Muscle of back (tissue), 11 donors: ENCODE results near the gene PXT1. TPM values are rescaled to one million over a fixed set of nuclear protein-coding genes. Genes with fewer than 3 reads are reported as not detected.
"Not testable (repeated sequence)": the region's sequence is repeated elsewhere in the genome, so short reads cannot be mapped to it uniquely, and the experiment has no call there.

Experiments
- DNase-seq, 3 donors: peaks; one replicate each; pipeline versions ENCODE4 v3.0.0 to v3.0.0-alpha.2; 2013
- polyA plus RNA-seq, 10 donors: library from polyadenylated mRNA; unstranded; fragments of 120-200 nt; gene quantifications; one replicate each; pipeline ENCODE4 v1.2.1, GENCODE V29; 2013; ENCODE audit not compliant: insufficient read length in 10 of 10

Gene PXT1
- polyA plus RNA-seq, 10 donors: 0.07 to 0.34 (median 0.10) TPM; not detected in 3

DNA sequence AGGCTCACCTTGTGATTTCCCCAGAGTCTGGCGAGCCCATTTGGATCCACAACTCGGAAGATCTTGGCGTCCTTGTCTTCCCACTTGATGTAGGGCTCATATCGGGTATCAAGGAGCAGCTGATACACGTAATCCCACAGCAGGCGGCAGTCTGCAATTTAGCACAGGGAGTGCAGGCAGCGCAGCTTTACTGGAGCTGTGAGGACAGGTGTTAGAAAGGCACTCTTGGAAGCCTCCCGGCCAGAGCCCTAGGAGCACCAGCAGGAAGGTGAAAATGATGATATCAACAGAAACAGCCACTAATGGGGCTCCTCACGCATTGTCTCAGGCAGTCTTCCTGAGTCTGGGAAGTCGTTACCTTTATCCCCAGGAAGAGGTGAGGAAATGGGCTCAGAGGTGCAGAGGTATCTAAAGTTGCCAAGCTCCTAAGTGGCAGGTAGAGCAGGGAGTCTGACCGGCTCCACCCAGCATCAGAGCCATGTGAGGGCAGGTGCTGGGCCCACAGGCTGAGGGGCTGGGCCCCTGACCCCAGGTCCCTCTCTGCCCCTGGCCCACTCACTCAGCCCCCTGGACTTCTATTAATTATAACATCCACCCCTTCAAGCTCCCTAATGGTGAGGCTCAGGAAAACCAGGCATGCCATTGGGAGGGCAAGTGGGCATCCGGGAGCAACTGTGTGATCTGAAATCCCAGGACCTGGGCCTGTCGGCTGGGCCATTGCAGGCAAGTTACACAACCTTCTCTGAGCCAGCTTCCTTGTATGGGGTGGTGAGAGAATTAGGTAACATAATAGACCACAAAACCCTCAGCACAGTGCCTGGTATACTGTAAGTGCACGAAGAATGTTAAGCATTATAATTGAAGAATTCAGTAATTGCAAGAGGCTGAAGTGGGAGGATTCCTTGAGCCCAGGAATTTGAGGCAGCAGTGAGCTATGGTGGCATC is 73.5 kb downstream of the PXT1 start:
- peak in 1 of 3 donors; percentile 70 for DNase-seq

DNA sequence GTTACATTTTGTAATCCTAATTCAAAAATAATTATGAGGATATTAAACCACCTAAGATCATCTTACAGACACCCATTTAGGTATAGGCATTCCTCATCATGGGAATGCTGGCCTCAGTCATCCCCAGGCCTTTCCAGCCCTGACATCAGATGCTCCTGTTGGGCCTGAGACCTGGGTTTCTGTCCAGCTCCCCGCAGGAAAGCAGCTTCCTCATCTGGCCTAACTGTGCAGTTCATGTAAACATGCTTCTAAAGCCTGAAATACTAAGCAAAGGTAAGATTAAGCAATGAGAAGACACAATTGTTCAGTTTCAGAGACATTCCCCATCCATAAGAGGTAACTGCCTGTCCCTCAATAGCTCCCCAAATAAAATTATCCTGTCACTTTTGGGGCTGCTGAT is 74.2 kb downstream of the PXT1 start:
- no peak for DNase-seq

GRCh38 chr6:36367743-36368142 is 74.9 kb downstream of the PXT1 start:
- DNase-seq: no peak

- DNase-seq: no peak
Measured at GRCh38 chr6:36364669-36365479, 77.8 kb downstream of the PXT1 start.

- not testable (repeated sequence) for DNase-seq
Measured at GRCh38 chr6:36364061-36364635, 78.5 kb downstream of the PXT1 start.

- not testable (repeated sequence) for DNase-seq
Measured at GRCh38 chr6:36363371-36363752, 79.3 kb downstream of the PXT1 start.

- DNase-seq: no peak
Measured at GRCh38 chr6:36362551-36363370, 79.9 kb downstream of the PXT1 start.

GRCh38 chr6:36361071-36361470 is 81.6 kb downstream of the PXT1 start:
- DNase-seq: no peak

DNA sequence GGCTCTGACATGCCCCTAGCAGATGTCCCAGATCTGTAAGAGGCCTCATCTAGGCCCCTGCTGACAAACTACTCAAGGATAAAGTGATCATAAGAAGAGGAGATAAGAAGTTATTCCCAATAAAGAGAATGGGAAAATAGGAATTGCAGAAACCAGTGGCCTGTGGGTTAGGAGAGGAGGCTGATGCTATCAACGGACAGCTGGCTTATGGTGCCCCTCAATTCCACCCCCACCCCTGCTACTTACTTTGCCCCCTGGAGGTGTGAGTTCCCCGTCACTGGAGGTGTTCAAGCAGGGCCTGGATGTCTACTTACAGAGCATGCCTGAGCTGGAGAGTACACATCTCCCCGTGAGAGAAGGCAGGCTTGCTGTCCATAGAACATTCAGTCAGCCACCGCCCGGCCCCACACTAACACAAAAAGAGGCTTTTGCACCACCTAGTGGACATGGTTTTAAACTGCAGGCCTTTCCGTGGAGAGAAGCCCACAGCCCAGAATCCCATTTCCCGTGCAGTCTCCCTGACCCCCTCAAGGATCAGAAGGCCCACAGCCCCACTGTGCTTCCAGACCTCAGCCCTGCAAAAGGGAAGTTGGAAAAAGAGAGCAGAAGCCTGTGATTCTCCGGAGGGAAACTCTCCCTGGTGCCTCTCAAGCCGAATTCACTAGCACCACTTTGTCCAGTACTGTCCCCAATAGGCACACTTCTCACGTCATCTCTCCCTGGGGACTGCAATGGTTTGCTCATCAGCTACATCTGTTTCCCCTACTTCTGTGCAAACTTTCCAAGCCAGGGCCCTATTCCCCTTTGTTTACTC is 82.2 kb downstream of the PXT1 start:
- peak; percentile 77 to 92 (median 85) for DNase-seq

DNA sequence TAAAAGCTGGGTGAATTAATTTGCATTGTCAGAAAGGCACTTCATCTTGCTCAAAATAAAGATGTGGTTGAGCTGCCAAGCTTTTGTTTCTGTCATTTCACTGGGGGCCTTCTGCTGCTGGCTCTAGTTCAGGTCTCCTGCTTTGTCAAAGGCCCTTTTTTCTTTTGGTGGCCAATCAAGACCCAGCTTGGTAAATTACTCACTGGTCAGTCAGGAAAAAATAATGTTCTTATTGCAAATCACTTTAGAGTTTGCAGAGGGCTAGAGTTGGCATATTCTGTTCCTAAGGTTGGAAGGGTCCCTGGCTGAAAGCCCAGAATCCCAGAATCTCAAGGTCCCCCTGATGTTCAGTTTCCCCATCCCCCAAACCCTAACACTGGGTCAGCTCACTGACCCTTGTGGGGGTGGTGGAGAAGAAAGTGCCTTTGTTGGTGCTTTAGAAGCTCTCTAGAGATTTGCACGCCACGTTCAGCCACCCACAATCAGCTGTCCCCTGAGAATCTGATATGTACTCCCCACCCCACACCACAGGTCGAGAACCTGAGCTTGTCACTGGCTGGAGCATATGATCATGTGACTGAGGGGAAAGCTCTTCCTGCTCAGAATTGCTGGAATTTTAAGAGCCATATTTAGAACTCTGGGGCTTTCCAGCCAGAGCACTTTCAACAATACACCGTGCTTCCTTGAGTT is 84.3 kb downstream of the PXT1 start:
- no peak for DNase-seq

DNA sequence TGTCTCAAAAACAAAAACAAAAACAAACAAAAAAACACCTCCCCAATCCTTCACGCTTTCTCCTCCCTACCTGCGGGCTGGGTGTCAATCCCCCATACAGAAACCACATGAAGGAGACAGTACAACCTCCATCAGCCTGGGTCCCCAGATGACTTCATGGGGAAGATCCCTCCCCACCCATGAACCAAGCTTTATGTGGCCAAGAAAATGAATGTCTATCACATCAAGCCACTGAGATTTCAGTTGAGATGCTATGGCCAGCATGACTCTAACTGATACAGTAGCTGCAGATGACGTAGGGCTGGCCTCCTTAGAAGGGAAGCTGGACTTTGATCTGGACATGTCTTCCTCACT is 84.8 kb downstream of the PXT1 start:
- no peak for DNase-seq

DNA sequence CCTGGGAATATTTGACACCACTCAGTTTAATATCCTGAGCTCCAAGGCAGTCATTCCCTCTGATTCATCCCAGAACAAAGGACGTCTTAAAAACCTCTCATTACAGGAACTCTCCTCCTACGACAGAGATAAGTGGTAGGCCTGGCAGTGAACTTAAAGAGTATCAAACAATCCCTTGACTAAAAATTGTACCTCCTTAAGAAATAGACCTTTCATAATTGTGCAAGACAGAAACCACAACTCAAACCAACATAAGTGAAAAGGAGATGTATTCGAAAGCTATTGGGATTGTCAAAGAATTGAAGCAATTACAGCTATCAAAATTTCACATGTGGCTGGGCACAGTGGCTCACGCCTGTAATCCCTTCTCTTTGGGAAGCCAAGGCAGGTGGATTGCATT is 86.8 kb downstream of the PXT1 start:
- no peak for DNase-seq

DNA sequence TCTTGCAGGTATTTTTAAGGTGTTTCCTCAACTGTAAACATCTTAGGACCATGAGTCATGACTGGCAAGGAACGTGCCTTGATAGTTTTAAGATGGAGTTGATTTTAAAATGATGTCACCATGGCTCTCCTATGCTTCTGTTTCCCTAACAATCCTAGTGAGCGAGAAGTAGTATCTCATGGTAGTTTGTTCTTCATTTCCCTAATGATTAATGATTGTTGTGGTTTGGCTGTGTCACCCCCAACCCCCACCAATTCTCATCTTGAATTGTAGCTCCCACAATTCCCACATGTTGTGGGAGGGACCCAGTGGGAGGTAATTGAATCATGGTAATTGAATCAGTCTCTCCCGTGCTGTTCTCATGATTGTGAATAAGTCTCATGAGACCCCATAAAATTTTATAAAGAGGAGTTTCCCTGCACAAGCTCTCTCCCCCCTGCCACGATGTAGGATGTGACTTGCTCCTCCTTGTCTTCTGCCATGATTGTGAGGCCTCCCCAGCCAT is 89.2 kb downstream of the PXT1 start:
- no peak for DNase-seq

- DNase-seq: no peak
Measured at GRCh38 chr6:36352477-36353157, 90.0 kb downstream of the PXT1 start.

- DNase-seq: peak in 1 of 3 donors; percentile 77
Measured at GRCh38 chr6:36350681-36351571, 91.7 kb downstream of the PXT1 start.

GRCh38 chr6:36350082-36350481 is 92.6 kb downstream of the PXT1 start:
- DNase-seq: no peak

- no peak for DNase-seq
Measured at GRCh38 chr6:36349240-36349639, 93.4 kb downstream of the PXT1 start.

DNA sequence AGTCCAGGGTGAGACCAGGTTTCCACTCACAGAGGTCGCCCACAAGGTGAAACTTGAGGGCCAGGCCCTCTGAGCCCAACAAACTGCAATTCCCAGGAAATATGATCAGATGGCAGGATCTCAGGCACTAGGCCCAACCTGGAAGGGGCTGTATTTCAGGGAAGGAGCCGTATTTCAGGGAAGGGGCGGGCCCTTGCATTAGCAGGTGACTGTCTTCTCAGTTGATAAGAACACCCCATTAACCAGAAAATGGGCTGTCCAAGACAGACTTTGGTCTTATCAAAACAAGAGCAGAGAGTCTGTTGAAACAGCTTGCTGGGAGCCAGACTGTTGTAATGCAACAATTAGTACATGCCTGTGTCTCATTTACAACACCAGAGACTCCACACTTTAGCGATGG is 95.0 kb downstream of the PXT1 start:
- DNase-seq: no peak
